OCI-LY7 (cell line): Measurements from ENCODE around the gene MALL.

ENCODE experiments used
- EZH2phosphoT487 ChIP-seq: fragments of 200-600 bp; sonication (generic); IDR thresholded peaks from 2 replicates; pipeline ENCODE4 v1.6.1; 2018; ENCODE audit warnings: low read depth, borderline replicate concordance, mild to moderate bottlenecking, mixed run types, antibody characterized with exemption, low read length, moderate library complexity, mixed read lengths
- TF ChIP-seq, protein P1 (sequence below): fragments of 200-600 bp; sonication (generic); conservative IDR thresholded peaks from 2 replicates; pipeline ENCODE4 v1.5.1; 2014; ENCODE audit warnings: mild to moderate bottlenecking, antibody characterized with exemption, low read length, moderate library complexity, mixed read lengths

DNA sequence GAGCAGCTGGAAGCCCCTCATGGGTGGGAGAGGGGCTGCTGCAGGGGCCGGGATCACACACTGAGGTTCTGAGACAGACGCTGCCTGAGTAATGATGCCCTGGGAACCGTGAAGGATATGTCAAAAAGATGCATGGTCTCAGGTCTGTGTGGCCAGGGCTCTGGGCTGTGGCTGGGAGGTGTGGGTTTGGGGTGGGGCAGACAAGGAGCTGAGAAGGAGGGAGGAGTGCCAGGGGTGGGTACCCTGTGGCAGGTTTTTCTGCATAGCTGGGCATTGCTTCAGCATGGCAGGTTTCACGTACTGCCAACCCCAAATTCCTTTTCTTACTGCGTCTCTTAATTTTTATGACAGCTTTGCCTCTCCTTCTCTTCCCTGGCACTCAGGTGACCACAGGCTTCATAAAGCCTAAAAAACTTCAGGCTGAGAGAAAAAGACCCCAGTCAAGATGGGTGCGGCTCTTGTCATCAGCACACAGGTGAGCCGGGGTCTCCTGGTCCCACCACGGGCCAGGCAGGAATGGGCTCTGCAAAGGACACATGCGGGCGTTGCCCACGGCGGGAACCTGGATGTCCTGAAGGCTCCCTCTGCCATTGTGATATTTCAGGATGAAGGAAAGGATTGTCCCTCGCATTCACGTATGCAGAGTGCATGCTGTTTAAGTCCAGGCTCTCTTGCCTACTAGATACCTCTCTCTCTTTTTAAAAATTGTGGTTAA is 18.0 kb downstream of the MALL start:
- TF ChIP-seq, protein P1, sequence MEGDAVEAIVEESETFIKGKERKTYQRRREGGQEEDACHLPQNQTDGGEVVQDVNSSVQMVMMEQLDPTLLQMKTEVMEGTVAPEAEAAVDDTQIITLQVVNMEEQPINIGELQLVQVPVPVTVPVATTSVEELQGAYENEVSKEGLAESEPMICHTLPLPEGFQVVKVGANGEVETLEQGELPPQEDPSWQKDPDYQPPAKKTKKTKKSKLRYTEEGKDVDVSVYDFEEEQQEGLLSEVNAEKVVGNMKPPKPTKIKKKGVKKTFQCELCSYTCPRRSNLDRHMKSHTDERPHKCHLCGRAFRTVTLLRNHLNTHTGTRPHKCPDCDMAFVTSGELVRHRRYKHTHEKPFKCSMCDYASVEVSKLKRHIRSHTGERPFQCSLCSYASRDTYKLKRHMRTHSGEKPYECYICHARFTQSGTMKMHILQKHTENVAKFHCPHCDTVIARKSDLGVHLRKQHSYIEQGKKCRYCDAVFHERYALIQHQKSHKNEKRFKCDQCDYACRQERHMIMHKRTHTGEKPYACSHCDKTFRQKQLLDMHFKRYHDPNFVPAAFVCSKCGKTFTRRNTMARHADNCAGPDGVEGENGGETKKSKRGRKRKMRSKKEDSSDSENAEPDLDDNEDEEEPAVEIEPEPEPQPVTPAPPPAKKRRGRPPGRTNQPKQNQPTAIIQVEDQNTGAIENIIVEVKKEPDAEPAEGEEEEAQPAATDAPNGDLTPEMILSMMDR: no peak
- TF ChIP-seq EZH2phosphoT487: no peak
